PC-9 (cell line): ENCODE measurements around the gene PDE6G. TPM values are rescaled to one million over a fixed set of nuclear protein-coding genes. Genes with fewer than 3 reads are reported as not detected.

ENCODE experiments used
- BruUV-seq: library from RNA; stranded (reverse); fragments of 400-500 nt; replicated peaks from 2 replicates; lab custom pipeline; 2021; lab: Mats Ljungman, UMichigan
- CTCF ChIA-PET: fragments of 300-600 bp; sonication (Branson Sonifier 250); formaldehyde crosslinking; loops from one replicate; lab custom pipeline; 2022; ENCODE audit warnings: antibody characterized with exemption; lab: Charles Lee
- POLR2A ChIA-PET: fragments of 300-600 bp; sonication (Branson Sonifier 250); formaldehyde crosslinking; loops from one replicate; lab custom pipeline; 2022; ENCODE audit warnings: antibody characterized with exemption; ENCODE audit not compliant: unreplicated experiment; lab: Charles Lee
- DNase-seq, 2 experiments: peaks; one replicate each; pipeline versions ENCODE4 v3.0.0 to v3.0.0-alpha.2; 2015 to 2022; ENCODE audit warnings: mixed read lengths in 1 of 2
- H2AFZ ChIP-seq: fragments of 200-600 bp; sonication (generic); 2 replicates; pipeline ENCODE4 v1.8.1; 2017; ENCODE audit warnings: antibody characterized with exemption
- H3F3A ChIP-seq: fragments of 200-600 bp; sonication (generic); 2 replicates; pipeline ENCODE4 v1.8.1; 2017; ENCODE audit warnings: antibody characterized with exemption, mild to moderate bottlenecking, low read depth; ENCODE audit not compliant: insufficient read depth
- H3K27ac ChIP-seq: fragments of 200-600 bp; sonication (generic); 2 replicates; pipeline ENCODE4 v1.6.1; 2016; ENCODE audit warnings: mixed run types
- H3K27me3 ChIP-seq: fragments of 200-600 bp; sonication (generic); 2 replicates; pipeline ENCODE4 v1.6.1; 2016; ENCODE audit warnings: low read depth, mixed run types; ENCODE audit not compliant: insufficient read depth
- H3K36me3 ChIP-seq: fragments of 200-600 bp; sonication (generic); 2 replicates; pipeline ENCODE4 v1.6.1; 2016; ENCODE audit warnings: low read depth, mixed run types
- H3K4me1 ChIP-seq: fragments of 200-600 bp; sonication (generic); replicated peaks from 2 replicates; pipeline ENCODE4 v1.6.1; 2016; ENCODE audit warnings: mixed run types; ENCODE audit not compliant: insufficient read depth
- H3K4me2 ChIP-seq: fragments of 200-600 bp; sonication (generic); 2 replicates; pipeline ENCODE4 v1.6.1; 2017; ENCODE audit warnings: mixed run types
- H3K4me3 ChIP-seq: fragments of 200-600 bp; sonication (generic); 2 replicates; pipeline ENCODE4 v1.6.1; 2016; ENCODE audit warnings: mixed run types
- H3K79me2 ChIP-seq: fragments of 200-600 bp; sonication (generic); 2 replicates; pipeline ENCODE4 v1.6.1; 2017; ENCODE audit warnings: low read depth, mixed run types
- H3K9me2 ChIP-seq: fragments of 200-600 bp; sonication (generic); 2 replicates; pipeline ENCODE4 v1.8.1; 2017; ENCODE audit warnings: mild to moderate bottlenecking; ENCODE audit not compliant: insufficient read depth
- H3K9me3 ChIP-seq: fragments of 200-600 bp; sonication (generic); 2 replicates; pipeline ENCODE4 v1.8.1; 2016; ENCODE audit warnings: low read depth; ENCODE audit not compliant: insufficient read depth
- H4K20me1 ChIP-seq: fragments of 200-600 bp; sonication (generic); 2 replicates; pipeline ENCODE4 v1.8.1; 2017; ENCODE audit not compliant: insufficient read depth
- EZH2 ChIP-seq: fragments of 200-600 bp; sonication (generic); IDR thresholded peaks from 2 replicates; pipeline ENCODE4 v1.8.0; 2017; ENCODE audit warnings: antibody characterized with exemption, low read depth
- intact Hi-C: fragments of 100-400 bp; cut with micrococcal nuclease; formaldehyde crosslinking; loops from one replicate; pipeline ENCODE4 v1.10.0; 2022; ENCODE audit not compliant: unreplicated experiment
- total RNA-seq: library from RNA; stranded (reverse); gene quantifications from 2 replicates; pipeline ENCODE4 v1.2.3, GENCODE V29; 2021
- TF ChIP-seq, protein P1 (sequence below): fragments of 200-600 bp; sonication (generic); conservative IDR thresholded peaks from 2 replicates; pipeline ENCODE4 v1.6.1; 2017; ENCODE audit warnings: mixed run types, antibody characterized with exemption, mild to moderate bottlenecking, moderate library complexity

The PDE6G gene
- total RNA-seq, 1 experiment from 2014 or later = 1.3 TPM

DNA sequence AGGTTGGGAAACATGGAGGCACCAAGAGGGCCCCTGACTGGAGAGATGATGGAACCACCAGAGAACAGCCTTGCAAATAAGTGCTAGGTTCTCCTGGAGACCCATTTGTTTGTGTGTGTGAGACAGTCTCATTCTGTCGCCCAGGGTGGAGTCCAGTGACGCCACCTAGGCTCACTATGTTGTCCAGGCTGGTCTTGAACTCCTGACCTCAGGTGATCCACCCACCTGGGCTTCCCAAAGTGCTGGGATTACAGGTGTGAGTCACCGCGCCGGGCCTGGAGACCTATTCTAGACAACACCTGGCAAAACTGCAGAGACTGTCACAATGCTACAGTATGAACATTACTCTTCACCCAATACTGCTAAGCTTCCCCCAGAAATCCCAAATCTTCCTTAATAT is 20.9 kb downstream of the PDE6G start:
- intact Hi-C loops = loop anchor here (5.0 kb wide), 2 partner anchors 47 to 77 kb away; partner anchors contain the start of genes ARL16, HGS and SLC25A10
- peaks cover 11% of the 10 kb centered on the region; the same call in 1 of the 2 replicates for H3K4me1 ChIP-seq
- CTCF ChIA-PET = no interaction called here
- peak overlapping the region; percentile 96; the same call in 1 of the 2 replicates for H3K4me3 ChIP-seq
- peaks cover 54% of the 10 kb centered on the region for H3K79me2 ChIP-seq
- no peak for TF ChIP-seq EZH2
- TF ChIP-seq, protein P1, sequence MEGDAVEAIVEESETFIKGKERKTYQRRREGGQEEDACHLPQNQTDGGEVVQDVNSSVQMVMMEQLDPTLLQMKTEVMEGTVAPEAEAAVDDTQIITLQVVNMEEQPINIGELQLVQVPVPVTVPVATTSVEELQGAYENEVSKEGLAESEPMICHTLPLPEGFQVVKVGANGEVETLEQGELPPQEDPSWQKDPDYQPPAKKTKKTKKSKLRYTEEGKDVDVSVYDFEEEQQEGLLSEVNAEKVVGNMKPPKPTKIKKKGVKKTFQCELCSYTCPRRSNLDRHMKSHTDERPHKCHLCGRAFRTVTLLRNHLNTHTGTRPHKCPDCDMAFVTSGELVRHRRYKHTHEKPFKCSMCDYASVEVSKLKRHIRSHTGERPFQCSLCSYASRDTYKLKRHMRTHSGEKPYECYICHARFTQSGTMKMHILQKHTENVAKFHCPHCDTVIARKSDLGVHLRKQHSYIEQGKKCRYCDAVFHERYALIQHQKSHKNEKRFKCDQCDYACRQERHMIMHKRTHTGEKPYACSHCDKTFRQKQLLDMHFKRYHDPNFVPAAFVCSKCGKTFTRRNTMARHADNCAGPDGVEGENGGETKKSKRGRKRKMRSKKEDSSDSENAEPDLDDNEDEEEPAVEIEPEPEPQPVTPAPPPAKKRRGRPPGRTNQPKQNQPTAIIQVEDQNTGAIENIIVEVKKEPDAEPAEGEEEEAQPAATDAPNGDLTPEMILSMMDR = no peak
- H4K20me1 ChIP-seq = peaks cover 39% of the 10 kb centered on the region
- no peaks in the 10 kb centered on the region for H3K9me3 ChIP-seq
- POLR2A ChIA-PET = no interaction called here
- peak; percentile 59 to 67 for DNase-seq
- no TSS peak for BruUV-seq
- no peaks in the 10 kb centered on the region for H3K9me2 ChIP-seq
- peaks cover 10% of the 10 kb centered on the region; the same call in 1 of the 2 replicates for H3F3A ChIP-seq
- H2AFZ ChIP-seq = no peak overlapping the region
- H3K27ac ChIP-seq = no peak overlapping the region
- H3K36me3 ChIP-seq = no peaks in the 10 kb centered on the region
- H3K27me3 ChIP-seq = no peaks in the 10 kb centered on the region
- peak overlapping the region; percentile 91 for H3K4me2 ChIP-seq

DNA sequence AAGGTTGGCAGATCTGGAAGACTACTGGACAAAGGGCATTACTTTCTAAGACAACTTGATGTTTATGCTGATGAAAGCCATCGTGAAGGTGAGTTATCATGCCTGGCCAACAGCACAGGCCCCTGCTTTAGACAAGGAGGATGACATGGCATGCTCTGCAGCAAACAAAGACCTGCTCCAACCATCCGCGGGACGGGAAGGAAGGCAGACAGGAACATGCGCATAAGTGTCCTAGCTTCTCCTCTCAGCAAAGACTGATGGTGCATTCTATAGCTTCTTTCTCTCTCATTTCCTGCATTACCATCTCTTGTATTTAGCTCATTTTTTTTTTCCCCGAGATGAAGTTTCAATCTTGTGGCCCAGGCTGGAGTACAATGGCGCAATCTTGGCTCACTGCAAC is 24.9 kb downstream of the PDE6G start:
- intact Hi-C loops = no loop called here
- Histone ChIP-seq H3K4me3 (no peak overlapping the region), H3K36me3 (0 out of 2 replicates have a peak, but pooled peaks cover 4% of the 10 kb centered on the region), H3K9me2 (no peaks in the 10 kb centered on the region), H3K4me2 (no peak overlapping the region), H3K79me2 (peaks cover 57% of the 10 kb centered on the region), H3F3A (peaks cover 10% of the 10 kb centered on the region; the same call in 1 of the 2 replicates), H3K27me3 (no peaks in the 10 kb centered on the region), H3K27ac (no peak overlapping the region), H2AFZ (no peak overlapping the region), H3K9me3 (no peaks in the 10 kb centered on the region), H3K4me1 (peaks cover 6% of the 10 kb centered on the region; the same call in 1 of the 2 replicates), H4K20me1 (peaks cover 42% of the 10 kb centered on the region)
- no TSS peak for BruUV-seq
- DNase-seq = no peak
- ChIA-PET CTCF (no interaction called here), POLR2A (interaction anchor here (0.6 kb wide), 1 partner anchor 123 kb away, joined by 14 read pairs; no protein-coding TSS in a partner anchor)
- TF ChIP-seq EZH2 = no peak
- TF ChIP-seq, protein P1 = no peak

DNA sequence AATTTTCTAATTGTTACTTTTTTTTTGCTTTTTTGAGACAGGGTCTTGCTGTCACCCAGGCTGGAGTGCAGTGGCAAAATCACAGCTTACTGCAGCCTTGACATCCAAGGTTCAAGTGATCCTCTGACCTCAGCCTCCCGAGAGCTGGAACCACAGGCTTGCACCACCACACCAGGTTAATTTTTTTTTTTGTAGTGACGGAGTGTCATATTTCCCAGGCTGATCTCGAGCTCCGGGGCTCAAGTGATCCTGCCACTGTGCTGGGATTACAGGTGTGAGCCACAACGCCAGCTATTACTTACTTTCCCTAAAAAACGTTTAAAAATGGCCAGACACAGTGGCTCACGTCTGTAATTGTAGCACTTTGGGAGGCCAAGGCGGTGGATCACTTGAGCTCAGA is 26.1 kb downstream of the PDE6G start:
- Histone ChIP-seq H3K27ac (no peak overlapping the region), H3K79me2 (peaks cover 45% of the 10 kb centered on the region), H3F3A (no peaks in the 10 kb centered on the region), H3K36me3 (0 out of 2 replicates have a peak, but pooled peaks cover 4% of the 10 kb centered on the region), H4K20me1 (peaks cover 33% of the 10 kb centered on the region), H3K4me1 (peaks cover under 1% of the 10 kb centered on the region; the same call in 1 of the 2 replicates), H3K4me3 (no peak overlapping the region), H3K27me3 (no peaks in the 10 kb centered on the region), H3K9me2 (no peaks in the 10 kb centered on the region), H2AFZ (no peak overlapping the region), H3K4me2 (no peak overlapping the region), H3K9me3 (no peaks in the 10 kb centered on the region)
- no TSS peak for BruUV-seq
- ChIA-PET CTCF (interaction anchor here (0.7 kb wide), 1 partner anchor 52 kb away, joined by 3 read pairs; no protein-coding TSS in a partner anchor), POLR2A (interaction anchor here (0.6 to 0.7 kb wide), 2 partner anchors 16 to 31 kb away, joined by 3 to 4 read pairs; no protein-coding TSS in a partner anchor)
- TF ChIP-seq, protein P1 = no peak
- TF ChIP-seq EZH2 = no peak
- intact Hi-C loops = no loop called here
- no peak for DNase-seq
